HUES6 (cell line): ENCODE results near the gene GPC3.
A peak's percentile ranks its signal among the peaks of the same experiment; 100 is the strongest.
"Not testable (repeated sequence)": the region's sequence is repeated elsewhere in the genome, so short reads cannot be mapped to it uniquely, and the experiment has no call there.

Experiments used
- H3K27ac ChIP-seq: 2 replicates; pipeline ENCODE4 v1.7.0; 2013; ENCODE audit warnings: low read depth, mild to moderate bottlenecking, low read length, inconsistent platforms
- H3K27me3 ChIP-seq: 2 replicates; pipeline ENCODE4 v1.6.1; 2013; ENCODE audit warnings: low read length; ENCODE audit not compliant: control insufficient read depth, insufficient read depth
- H3K36me3 ChIP-seq: 2 replicates; pipeline ENCODE4 v1.6.1; 2013; ENCODE audit warnings: low read length; ENCODE audit not compliant: control insufficient read depth, insufficient read depth
- H3K4me1 ChIP-seq: 2 replicates; pipeline ENCODE4 v1.6.1; 2013; ENCODE audit warnings: low read length; ENCODE audit not compliant: control insufficient read depth, insufficient read depth
- H3K4me3 ChIP-seq: 2 replicates; pipeline ENCODE4 v1.5.1; 2013; ENCODE audit warnings: low read depth, low read length
- H3K9ac ChIP-seq: one replicate; pipeline ENCODE4 v1.6.1; 2013; ENCODE audit warnings: mild to moderate bottlenecking, low read length
- H3K9me3 ChIP-seq: 2 replicates; pipeline ENCODE4 v1.6.1; 2013; ENCODE audit warnings: low read depth, low read length; ENCODE audit not compliant: control insufficient read depth, insufficient read depth

Gene GPC3

DNA sequence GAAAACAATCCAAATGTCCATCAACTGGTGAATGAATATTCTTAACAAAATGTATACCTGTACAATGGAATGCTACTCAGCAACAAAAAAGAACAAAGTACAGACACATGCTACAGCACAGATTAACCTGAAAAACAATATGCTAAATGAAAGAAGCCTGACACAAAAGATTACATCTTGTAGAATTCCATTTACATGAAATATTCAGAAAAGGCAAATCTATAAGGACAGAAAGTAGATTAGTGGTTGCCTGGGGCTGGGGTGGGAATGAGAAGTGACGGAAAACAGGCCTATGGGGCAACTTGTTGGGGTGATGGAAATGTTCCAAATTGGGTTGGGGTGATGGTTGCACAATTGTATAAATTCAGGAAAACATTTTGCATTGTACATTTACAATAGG lies 351.0 kb downstream of the GPC3 start:
- peaks cover 13% of the 10 kb centered on the region for H3K4me1 ChIP-seq
- H3K36me3 ChIP-seq, result no peaks in the 10 kb centered on the region
- H3K4me3 ChIP-seq, result no peak overlapping the region
- no peaks in the 10 kb centered on the region for H3K27me3 ChIP-seq
- no peak overlapping the region for H3K9ac ChIP-seq
- no peak overlapping the region for H3K27ac ChIP-seq
- H3K9me3 ChIP-seq, result no peaks in the 10 kb centered on the region

GRCh38 chrX:133633950-133634349 lies 351.4 kb downstream of the GPC3 start:
- Histone ChIP-seq H3K36me3 (no peaks in the 10 kb centered on the region), H3K9ac (no peak overlapping the region), H3K4me1 (peaks cover 8% of the 10 kb centered on the region)

GRCh38 chrX:133633162-133633561 lies 352.2 kb downstream of the GPC3 start:
- H3K27ac ChIP-seq, result no peak overlapping the region
- H3K36me3 ChIP-seq, result no peaks in the 10 kb centered on the region
- peaks cover 6% of the 10 kb centered on the region for H3K4me1 ChIP-seq
- H3K9me3 ChIP-seq, result no peaks in the 10 kb centered on the region
- no peak overlapping the region for H3K4me3 ChIP-seq
- H3K9ac ChIP-seq, result no peak overlapping the region
- no peaks in the 10 kb centered on the region for H3K27me3 ChIP-seq

More at GRCh38 chrX:133633950-133634349, 351.4 kb downstream of the GPC3 start:
- Histone ChIP-seq H3K27ac (no peak overlapping the region), H3K4me3 (no peak overlapping the region), H3K27me3 (no peaks in the 10 kb centered on the region), H3K9me3 (no peaks in the 10 kb centered on the region)

- peak overlapping the region; percentile 31; the same call in 1 of the 2 replicates for H3K27ac ChIP-seq
- H3K9me3 ChIP-seq, result no peaks in the 10 kb centered on the region
- H3K4me3 ChIP-seq, result no peak overlapping the region
- no peak overlapping the region for H3K9ac ChIP-seq
- H3K27me3 ChIP-seq, result no peaks in the 10 kb centered on the region
- H3K4me1 ChIP-seq, result peaks cover 6% of the 10 kb centered on the region
- no peaks in the 10 kb centered on the region for H3K36me3 ChIP-seq
These were observed 355.0 kb downstream of the GPC3 start for GRCh38 chrX:133630362-133630761.

DNA sequence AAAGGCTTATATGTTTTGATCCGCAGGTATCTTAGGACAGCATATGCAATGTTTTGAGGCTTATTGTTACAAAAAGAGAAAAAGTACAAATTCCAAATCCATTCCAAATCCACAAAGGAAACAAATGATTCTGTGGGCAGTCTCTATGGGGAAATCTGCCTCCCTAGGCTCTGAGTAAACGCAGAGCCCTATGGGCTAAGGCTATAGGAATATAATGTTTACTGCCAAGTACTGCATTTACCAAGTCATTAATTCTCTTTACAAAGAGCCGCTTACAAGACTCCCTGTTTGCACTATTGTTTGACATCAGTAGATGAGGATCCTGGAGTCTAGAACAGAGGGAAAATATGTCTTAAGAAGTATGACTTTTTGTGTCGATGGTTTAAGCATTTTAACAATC lies 357.7 kb downstream of the GPC3 start:
- Histone ChIP-seq H3K36me3 (no peaks in the 10 kb centered on the region), H3K27me3 (no peaks in the 10 kb centered on the region), H3K9ac (no peak overlapping the region), H3K27ac (no peak overlapping the region), H3K4me1 (peaks cover 6% of the 10 kb centered on the region), H3K4me3 (no peak overlapping the region), H3K9me3 (no peaks in the 10 kb centered on the region)

DNA sequence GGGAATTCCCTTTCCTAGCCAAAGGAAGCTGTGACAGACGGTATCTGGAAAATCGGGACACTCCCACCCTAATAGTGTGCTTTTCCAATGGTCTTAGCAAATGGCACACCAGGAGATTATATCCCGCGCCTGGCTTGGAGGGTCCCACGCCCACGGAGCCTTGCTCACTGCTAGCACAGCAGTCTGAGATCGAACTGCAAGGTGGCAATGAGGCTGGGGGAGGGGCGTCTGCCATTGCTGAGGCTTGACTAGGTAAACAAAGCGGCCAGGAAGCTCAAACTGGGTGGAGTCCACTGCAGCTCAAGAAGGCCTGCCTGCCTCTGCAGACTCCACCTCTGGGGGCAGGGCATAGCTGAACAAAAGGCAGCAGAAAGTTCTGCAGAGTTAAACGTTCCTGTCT lies 364.0 kb downstream of the GPC3 start:
- H3K9me3 ChIP-seq, result peaks cover 27% of the 10 kb centered on the region
- not testable (repeated sequence) for H3K9ac ChIP-seq, H3K4me1 ChIP-seq, H3K27ac ChIP-seq, H3K27me3 ChIP-seq, H3K4me3 ChIP-seq, H3K36me3 ChIP-seq

- Histone ChIP-seq H3K9ac (no peak overlapping the region), H3K27me3 (no peaks in the 10 kb centered on the region; the same call in 1 of the 2 replicates), H3K4me1 (no peaks in the 10 kb centered on the region), H3K27ac (no peak overlapping the region), H3K9me3 (peaks cover 3% of the 10 kb centered on the region; the same call in 1 of the 2 replicates), H3K4me3 (no peak overlapping the region), H3K36me3 (no peaks in the 10 kb centered on the region)
These were observed 373.7 kb downstream of the GPC3 start for GRCh38 chrX:133611676-133612075.

DNA sequence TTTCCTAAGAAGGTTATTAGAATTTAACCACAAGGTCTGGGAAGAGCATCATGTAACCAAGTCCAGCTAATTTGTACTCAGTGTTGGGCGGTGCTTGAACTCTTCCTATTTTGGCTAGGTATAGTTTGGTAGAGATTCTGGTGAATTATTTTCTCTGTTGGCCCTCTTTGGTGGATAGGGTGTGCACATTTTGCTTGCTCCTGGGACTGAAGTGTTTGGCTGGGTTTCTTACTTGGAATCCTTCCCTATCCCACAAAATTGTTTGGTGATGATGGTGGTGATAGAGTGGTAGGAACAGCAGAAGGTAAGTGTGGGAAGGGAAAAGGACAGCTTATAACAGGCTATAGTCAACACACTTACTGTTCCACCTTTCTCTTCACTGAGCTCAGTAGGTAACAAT lies 375.3 kb downstream of the GPC3 start:
- Histone ChIP-seq H3K4me3 (no peak overlapping the region), H3K27me3 (no peaks in the 10 kb centered on the region; the same call in 1 of the 2 replicates), H3K9ac (no peak overlapping the region), H3K36me3 (no peaks in the 10 kb centered on the region), H3K9me3 (peaks cover 3% of the 10 kb centered on the region; the same call in 1 of the 2 replicates), H3K4me1 (no peaks in the 10 kb centered on the region), H3K27ac (no peak overlapping the region)

GRCh38 chrX:133609166-133609565 lies 376.2 kb downstream of the GPC3 start:
- no peaks in the 10 kb centered on the region; the same call in 1 of the 2 replicates for H3K27me3 ChIP-seq
- no peak overlapping the region for H3K4me3 ChIP-seq

GRCh38 chrX:133608406-133608805 lies 377.0 kb downstream of the GPC3 start:
- Histone ChIP-seq H3K4me3 (no peak overlapping the region), H3K27ac (no peak overlapping the region), H3K36me3 (no peaks in the 10 kb centered on the region), H3K4me1 (no peaks in the 10 kb centered on the region), H3K9me3 (no peaks in the 10 kb centered on the region), H3K27me3 (no peaks in the 10 kb centered on the region; the same call in 1 of the 2 replicates), H3K9ac (no peak overlapping the region)

More at GRCh38 chrX:133609166-133609565, 376.2 kb downstream of the GPC3 start:
- H3K36me3 ChIP-seq, result no peaks in the 10 kb centered on the region
- no peak overlapping the region for H3K27ac ChIP-seq
- no peak overlapping the region for H3K9ac ChIP-seq
- no peaks in the 10 kb centered on the region for H3K4me1 ChIP-seq
- peaks cover 3% of the 10 kb centered on the region; the same call in 1 of the 2 replicates for H3K9me3 ChIP-seq

GRCh38 chrX:133607419-133608348 lies 377.7 kb downstream of the GPC3 start:
- H3K27ac ChIP-seq, result no peak overlapping the region
- H3K27me3 ChIP-seq, result no peaks in the 10 kb centered on the region; the same call in 1 of the 2 replicates
- H3K9ac ChIP-seq, result no peak overlapping the region
- no peaks in the 10 kb centered on the region for H3K9me3 ChIP-seq
- no peaks in the 10 kb centered on the region for H3K36me3 ChIP-seq
- no peaks in the 10 kb centered on the region for H3K4me1 ChIP-seq
- no peak overlapping the region for H3K4me3 ChIP-seq
